ENCODE results near the gene TBC1D12.

DNA sequence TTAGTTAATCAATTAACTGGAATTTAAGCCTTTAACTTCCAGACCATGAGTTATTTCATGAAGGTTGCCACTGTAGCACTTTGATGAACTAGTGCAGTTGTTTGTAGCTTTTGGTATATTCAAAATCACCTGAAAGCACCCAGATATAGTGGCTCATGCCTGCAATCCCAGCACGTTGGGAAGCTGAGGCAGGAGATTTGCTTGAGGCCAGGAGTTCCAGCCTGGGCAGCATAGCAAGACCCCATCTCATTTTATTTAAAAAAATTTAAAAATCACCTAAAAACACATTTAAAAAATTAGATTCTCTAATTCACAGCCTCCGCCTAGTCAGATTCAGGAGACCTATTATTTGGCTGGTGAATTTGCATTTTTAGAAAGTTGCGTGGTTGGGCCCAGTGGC lies 9.0 kb downstream of the TBC1D12 start:
- TF ChIP-seq, protein P1, sequence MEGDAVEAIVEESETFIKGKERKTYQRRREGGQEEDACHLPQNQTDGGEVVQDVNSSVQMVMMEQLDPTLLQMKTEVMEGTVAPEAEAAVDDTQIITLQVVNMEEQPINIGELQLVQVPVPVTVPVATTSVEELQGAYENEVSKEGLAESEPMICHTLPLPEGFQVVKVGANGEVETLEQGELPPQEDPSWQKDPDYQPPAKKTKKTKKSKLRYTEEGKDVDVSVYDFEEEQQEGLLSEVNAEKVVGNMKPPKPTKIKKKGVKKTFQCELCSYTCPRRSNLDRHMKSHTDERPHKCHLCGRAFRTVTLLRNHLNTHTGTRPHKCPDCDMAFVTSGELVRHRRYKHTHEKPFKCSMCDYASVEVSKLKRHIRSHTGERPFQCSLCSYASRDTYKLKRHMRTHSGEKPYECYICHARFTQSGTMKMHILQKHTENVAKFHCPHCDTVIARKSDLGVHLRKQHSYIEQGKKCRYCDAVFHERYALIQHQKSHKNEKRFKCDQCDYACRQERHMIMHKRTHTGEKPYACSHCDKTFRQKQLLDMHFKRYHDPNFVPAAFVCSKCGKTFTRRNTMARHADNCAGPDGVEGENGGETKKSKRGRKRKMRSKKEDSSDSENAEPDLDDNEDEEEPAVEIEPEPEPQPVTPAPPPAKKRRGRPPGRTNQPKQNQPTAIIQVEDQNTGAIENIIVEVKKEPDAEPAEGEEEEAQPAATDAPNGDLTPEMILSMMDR (IDR thresholded peaks at IDR 0.05), result no peak
- no peak for TF ChIP-seq POLR2A (IDR thresholded peaks at IDR 0.05)

All from testis (tissue), 2 donors.